Ishikawa (cell line): Measurements from ENCODE around the gene SLC30A4.

Experiments
- CEBPB ChIP-seq: IDR thresholded peaks from 2 replicates; pipeline ENCODE4 v1.6.1; 2012
- CREB1 ChIP-seq: IDR thresholded peaks from 2 replicates; pipeline ENCODE4 v1.6.1; 2012; ENCODE audit warnings: low read depth
- EGR1 ChIP-seq: IDR thresholded peaks from 2 replicates; pipeline ENCODE4 v1.6.1; 2012
- EP300 ChIP-seq: IDR thresholded peaks from 2 replicates; pipeline ENCODE4 v1.6.1; 2012; ENCODE audit warnings: borderline replicate concordance
- FOXM1 ChIP-seq: IDR thresholded peaks from 2 replicates; pipeline ENCODE4 v1.6.1; 2012; ENCODE audit warnings: low read depth, borderline replicate concordance
- MAX ChIP-seq: IDR thresholded peaks from 2 replicates; pipeline ENCODE4 v1.6.1; 2012
- NFIC ChIP-seq: IDR thresholded peaks from 2 replicates; pipeline ENCODE4 v1.6.1; 2012
- RAD21 ChIP-seq: IDR thresholded peaks from 2 replicates; pipeline ENCODE4 v1.6.1; 2012; ENCODE audit warnings: low read depth
- REST ChIP-seq: IDR thresholded peaks from 2 replicates; pipeline ENCODE4 v1.6.1; 2012; ENCODE audit warnings: low read depth, mild to moderate bottlenecking
- TAF1 ChIP-seq: IDR thresholded peaks from 2 replicates; pipeline ENCODE4 v1.6.1; 2012; ENCODE audit warnings: low read depth, mild to moderate bottlenecking
- TCF12 ChIP-seq: IDR thresholded peaks from 2 replicates; pipeline ENCODE4 v1.6.1; 2012; ENCODE audit warnings: low read depth
- TEAD4 ChIP-seq: IDR thresholded peaks from 2 replicates; pipeline ENCODE4 v1.6.1; 2012
- USF1 ChIP-seq: IDR thresholded peaks from 2 replicates; pipeline ENCODE4 v1.6.1; 2012
- YY1 ChIP-seq: IDR thresholded peaks from 2 replicates; pipeline ENCODE4 v1.6.1; 2012; ENCODE audit warnings: low read depth
- ZBTB7A ChIP-seq: IDR thresholded peaks from 2 replicates; pipeline ENCODE4 v1.6.1; 2012; ENCODE audit warnings: low read depth

The SLC30A4 gene

GRCh38 chr15:45510758-45511280 lies 11.7 kb downstream of the SLC30A4 start:
- no peak for TF ChIP-seq CEBPB
- TF ChIP-seq RAD21, result no peak
- no peak for TF ChIP-seq TAF1
- no peak for TF ChIP-seq MAX
- TF ChIP-seq ZBTB7A, result no peak
- TF ChIP-seq NFIC, result no peak

- TF ChIP-seq YY1, result no peak
- TF ChIP-seq MAX, result no peak
- TF ChIP-seq USF1, result no peak
- TF ChIP-seq EGR1, result no peak
- TF ChIP-seq FOXM1, result no peak
- no peak for TF ChIP-seq TEAD4
- TF ChIP-seq EP300, result no peak
- TF ChIP-seq CREB1, result no peak
- TF ChIP-seq REST, result no peak
- no peak for TF ChIP-seq RAD21
- TF ChIP-seq TAF1, result no peak
- no peak for TF ChIP-seq TCF12
- TF ChIP-seq CEBPB, result no peak
- no peak for TF ChIP-seq ZBTB7A
- TF ChIP-seq NFIC, result no peak
Measured at GRCh38 chr15:45499426-45499825, 23.1 kb downstream of the SLC30A4 start.

- TF ChIP-seq ZBTB7A, result no peak
- TF ChIP-seq RAD21, result no peak
- no peak for TF ChIP-seq EP300
- TF ChIP-seq CREB1, result no peak
- TF ChIP-seq CEBPB, result no peak
- TF ChIP-seq NFIC, result no peak
- no peak for TF ChIP-seq FOXM1
- TF ChIP-seq TAF1, result no peak
- no peak for TF ChIP-seq REST
- no peak for TF ChIP-seq USF1
- no peak for TF ChIP-seq TEAD4
- TF ChIP-seq MAX, result no peak
- TF ChIP-seq YY1, result no peak
- no peak for TF ChIP-seq EGR1
Measured at GRCh38 chr15:45498701-45499100, 23.9 kb downstream of the SLC30A4 start.

- no peak for TF ChIP-seq REST
- no peak for TF ChIP-seq NFIC
- TF ChIP-seq TAF1, result no peak
- TF ChIP-seq CREB1, result no peak
- TF ChIP-seq FOXM1, result no peak
- no peak for TF ChIP-seq MAX
- no peak for TF ChIP-seq EGR1
- TF ChIP-seq EP300, result no peak
- TF ChIP-seq CEBPB, result no peak
- no peak for TF ChIP-seq USF1
- TF ChIP-seq YY1, result no peak
- TF ChIP-seq TCF12, result no peak
Measured at GRCh38 chr15:45497261-45497660, 25.3 kb downstream of the SLC30A4 start.
